ENCODE measurements around the gene RABGAP1L.

DNA sequence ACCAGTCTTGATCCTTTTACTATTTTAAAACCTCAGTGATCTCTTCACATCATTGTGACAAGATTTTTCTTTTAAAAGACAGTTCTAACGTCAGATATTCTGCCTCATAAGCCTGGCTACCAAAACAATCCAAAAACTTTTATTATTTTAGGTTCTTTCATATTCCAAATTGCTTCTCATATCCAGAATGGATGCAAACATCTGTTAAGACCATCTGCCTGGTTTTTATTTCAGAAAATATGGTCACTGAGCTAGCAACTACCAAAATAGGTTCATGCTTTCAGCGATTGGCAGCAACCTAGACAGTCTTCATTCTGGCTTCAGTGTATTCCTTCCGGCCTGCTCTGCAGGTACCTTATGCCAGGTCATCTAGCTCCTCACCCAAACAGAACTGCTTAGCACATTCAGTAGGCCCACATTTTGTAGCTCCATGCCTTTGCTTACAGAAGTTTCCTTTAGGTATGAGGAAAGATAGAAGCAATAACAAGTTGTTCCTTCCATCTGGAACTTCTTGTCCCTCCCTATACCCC, 781.4 kb downstream of the RABGAP1L start:
- TF ChIP-seq POLR2A (IDR thresholded peaks at IDR 0.05; ENCODE audit: low read depth) (no peak), CTCF (IDR thresholded peaks at IDR 0.05) (no peak), POLR2AphosphoS5 (IDR thresholded peaks at IDR 0.05) (no peak)
